Lung (tissue), 12 donors: ENCODE data around the gene TCHH. TPM values are rescaled to one million over a fixed set of nuclear protein-coding genes. Genes with fewer than 3 reads are reported as not detected.
"Not testable (repeated sequence)": the region's sequence is repeated elsewhere in the genome, so short reads cannot be mapped to it uniquely, and the experiment has no call there.

Experiments used
- ATAC-seq: fragments of 200-7000 bp; cut with Tn5 transposase; one replicate; pipeline ENCODE4 v1.9.1; 2020; ENCODE audit warnings: moderate number of reproducible peaks; ENCODE audit not compliant: insufficient read depth, low FRiP score
- DNase-seq, 3 donors: peaks; one replicate each; pipeline ENCODE4 v3.0.0-alpha.2; 2013 to 2017
- H3K27ac ChIP-seq, 2 donors: one replicate each; pipeline ENCODE4 v1.5.1; 2013; ENCODE audit warnings: mild to moderate bottlenecking in 2 of 2, moderate library complexity in 2 of 2, control low read depth in 1 of 2, inconsistent platforms in 1 of 2, low read depth in 1 of 2, low read length in 1 of 2
- H3K27me3 ChIP-seq, 3 donors: one replicate each; pipeline ENCODE4 v1.5.1; 2013; ENCODE audit warnings: low read length in 2 of 3; ENCODE audit not compliant: control insufficient read depth in 3 of 3, insufficient read depth in 3 of 3
- H3K36me3 ChIP-seq, 4 donors: one replicate each; pipeline ENCODE4 v1.5.1; 2013; ENCODE audit warnings: low read length in 4 of 4, mild to moderate bottlenecking in 1 of 4, moderate library complexity in 1 of 4; ENCODE audit not compliant: control insufficient read depth in 4 of 4, insufficient read depth in 4 of 4
- H3K4me1 ChIP-seq, 5 donors: one replicate each; pipeline ENCODE4 v1.5.1; 2013; ENCODE audit warnings: low read length in 5 of 5, mild to moderate bottlenecking in 2 of 5, moderate library complexity in 1 of 5; ENCODE audit not compliant: control insufficient read depth in 5 of 5, insufficient read depth in 5 of 5
- H3K4me3 ChIP-seq: one replicate; pipeline ENCODE4 v1.5.1; 2013; ENCODE audit warnings: mild to moderate bottlenecking, control low read depth, moderate library complexity
- H3K9ac ChIP-seq, 2 donors: one replicate each; pipeline ENCODE4 v1.5.1; 2013; ENCODE audit warnings: low read length in 2 of 2, control low read depth in 1 of 2; ENCODE audit not compliant: insufficient read depth in 1 of 2
- H3K9me3 ChIP-seq, 4 donors: one replicate each; pipeline ENCODE4 v1.5.1; 2013; ENCODE audit warnings: low read length in 3 of 4, mild to moderate bottlenecking in 1 of 4, moderate library complexity in 1 of 4; ENCODE audit not compliant: control insufficient read depth in 4 of 4, insufficient read depth in 3 of 4
- WGBS, 2 donors: extraction: QIAGEN DNeasy Blood & Tissue Kit; methylation state at CpG; one replicate each; pipeline ENCODE4 v1.1.7; 2013; 5-methylcytosine and 5-hydroxymethylcytosine counted together
- polyA plus RNA-seq, 2 donors: library from polyadenylated mRNA; stranded (reverse); fragments of 200-250 nt; gene quantifications; one replicate each; pipeline ENCODE4 v1.2.1, GENCODE V29; 2013
- total RNA-seq, 2 donors: library from RNA; depleted of rRNA in 1 of 2; stranded (reverse); fragments of >200 nt in 1 of 2; gene quantifications; one replicate each; pipeline ENCODE4 v1.2.1, GENCODE V29; 2014 to 2021
- TF ChIP-seq, protein P1 (sequence below): IDR thresholded peaks from 2 replicates; pipeline ENCODE4 v1.5.1; 2012; ENCODE audit warnings: mild to moderate bottlenecking; ENCODE audit errors: control extremely low read depth, extremely low read depth
- donor health status: control.
- donor health status: control.
- donor health status: Bipolar disorder and iron deficiency.
- donor health status: healthy.
- donor health status: DM: yes; HTN: yes; CAD: no.

The TCHH gene
- total and polyA plus RNA-seq, 4 donors, result 0.03 to 0.15 (median 0.04) TPM

DNA sequence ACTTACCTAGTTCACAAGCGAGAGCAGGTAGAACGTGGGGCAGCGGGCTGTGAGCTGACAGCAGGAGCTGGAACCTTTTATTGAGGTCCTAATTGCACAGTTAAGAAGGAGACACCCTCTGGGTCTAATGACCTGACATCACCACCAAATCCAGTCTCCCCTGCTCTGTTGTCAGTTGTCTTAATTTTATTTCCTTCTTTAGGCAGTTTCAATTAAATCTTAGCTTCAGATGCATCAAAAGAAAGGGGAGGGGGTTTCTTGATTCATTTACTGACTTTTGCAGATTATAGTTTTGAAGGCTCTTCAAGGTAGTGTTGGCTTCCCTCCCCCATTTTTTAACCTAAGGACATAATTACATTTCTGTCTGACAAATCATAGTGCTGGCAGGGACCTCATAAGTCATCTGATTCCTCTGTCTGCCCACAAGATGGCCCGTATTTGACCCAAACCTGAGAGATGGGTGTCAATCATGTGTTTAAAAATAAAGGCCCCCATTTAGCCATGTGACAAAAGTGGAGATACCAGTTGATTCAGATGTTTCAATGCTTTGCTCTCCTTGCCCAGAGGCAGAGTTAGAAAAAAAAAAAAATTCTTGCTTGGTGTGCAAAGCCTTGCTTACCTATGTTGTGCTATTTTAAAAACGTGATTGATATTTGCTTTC is 26.1 kb downstream of the TCHH start, which contains the start of gene TCHHL1:
Gene TCHHL1, minus strand, starts transcription at position 51 of the 661 bp plus-strand sequence. CDS start 921 bp downstream, outside the sequence.
- H3K27me3 ChIP-seq, result peaks cover 0 to 4% (median 0%) of the 10 kb centered on the region in 3 donors
- H3K36me3 ChIP-seq, result no peaks in the 10 kb centered on the region
- no peak within 1 kb of the TSS for H3K4me3 ChIP-seq
- no peak for ATAC-seq
- no peak within 1 kb of the TSS for H3K9ac ChIP-seq
- no peaks in the 10 kb centered on the region for H3K4me1 ChIP-seq
- H3K9me3 ChIP-seq, result peaks cover 0 to 7% (median under 1%) of the 10 kb centered on the region in 4 donors
- no peak within 1 kb of the TSS for H3K27ac ChIP-seq
- TF ChIP-seq, protein P1, sequence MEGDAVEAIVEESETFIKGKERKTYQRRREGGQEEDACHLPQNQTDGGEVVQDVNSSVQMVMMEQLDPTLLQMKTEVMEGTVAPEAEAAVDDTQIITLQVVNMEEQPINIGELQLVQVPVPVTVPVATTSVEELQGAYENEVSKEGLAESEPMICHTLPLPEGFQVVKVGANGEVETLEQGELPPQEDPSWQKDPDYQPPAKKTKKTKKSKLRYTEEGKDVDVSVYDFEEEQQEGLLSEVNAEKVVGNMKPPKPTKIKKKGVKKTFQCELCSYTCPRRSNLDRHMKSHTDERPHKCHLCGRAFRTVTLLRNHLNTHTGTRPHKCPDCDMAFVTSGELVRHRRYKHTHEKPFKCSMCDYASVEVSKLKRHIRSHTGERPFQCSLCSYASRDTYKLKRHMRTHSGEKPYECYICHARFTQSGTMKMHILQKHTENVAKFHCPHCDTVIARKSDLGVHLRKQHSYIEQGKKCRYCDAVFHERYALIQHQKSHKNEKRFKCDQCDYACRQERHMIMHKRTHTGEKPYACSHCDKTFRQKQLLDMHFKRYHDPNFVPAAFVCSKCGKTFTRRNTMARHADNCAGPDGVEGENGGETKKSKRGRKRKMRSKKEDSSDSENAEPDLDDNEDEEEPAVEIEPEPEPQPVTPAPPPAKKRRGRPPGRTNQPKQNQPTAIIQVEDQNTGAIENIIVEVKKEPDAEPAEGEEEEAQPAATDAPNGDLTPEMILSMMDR, result no peak
- whole genome bisulfite sequencing, 2 donors, result 80 to 81% methylated on average over 5 of the region's 5 CpGs
- no peak for DNase-seq

DNA sequence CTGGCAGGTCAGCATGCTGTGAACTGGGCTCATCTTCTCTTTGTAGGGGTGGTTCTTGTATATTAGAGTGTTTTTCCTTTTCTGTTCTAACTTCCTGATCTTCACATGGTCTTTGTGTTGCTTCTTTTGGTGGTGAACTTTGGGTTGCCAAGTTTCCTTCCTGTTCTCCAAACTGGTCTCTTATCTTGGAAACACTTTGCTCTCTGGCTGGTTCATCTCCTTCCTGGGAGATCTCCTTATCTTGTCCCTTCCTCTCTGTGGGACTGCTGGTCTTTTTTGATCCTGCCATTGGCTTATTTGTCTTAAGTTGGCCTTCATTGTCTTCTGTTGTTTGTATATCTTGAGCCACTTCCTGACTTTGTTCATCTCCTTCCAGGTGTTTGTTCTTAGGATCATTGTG is 28.5 kb downstream of the TCHH start:
- Histone ChIP-seq H3K4me1 (no peaks in the 10 kb centered on the region), H3K9me3 (peaks cover 0 to 2% (median 0%) of the 10 kb centered on the region in 4 donors), H3K36me3 (no peaks in the 10 kb centered on the region), H3K27me3 (peaks cover 0 to 4% (median 0%) of the 10 kb centered on the region in 3 donors), H3K27ac (no peak overlapping the region), H3K4me3 (no peak overlapping the region), H3K9ac (no peak overlapping the region)
- DNase-seq, result no peak
- ATAC-seq, result no peak
- TF ChIP-seq, protein P1, result no peak

DNA sequence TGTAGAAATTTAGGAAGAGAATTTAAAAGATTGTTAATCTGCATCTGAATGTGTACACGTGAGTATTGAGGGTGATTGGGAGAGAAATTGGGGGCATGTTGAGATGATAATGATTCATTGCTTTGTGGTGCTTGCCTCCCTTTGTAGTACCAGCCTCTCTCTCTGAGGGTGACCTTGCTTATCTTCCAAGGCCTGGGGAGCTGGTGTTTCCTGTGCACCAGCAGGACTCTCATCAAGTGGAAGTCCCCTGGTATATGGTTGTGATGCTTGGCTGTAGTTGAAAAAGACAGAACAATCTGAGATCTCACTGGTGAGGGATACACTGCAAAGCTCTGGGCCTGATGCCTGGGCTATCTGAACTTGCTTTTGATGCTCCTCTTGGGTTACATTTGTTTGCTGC is 30.4 kb downstream of the TCHH start:
- TF ChIP-seq, protein P1, result no peak
- Histone ChIP-seq H3K27me3 (peaks cover 0 to 4% (median 0%) of the 10 kb centered on the region in 3 donors), H3K9ac (no peak overlapping the region), H3K9me3 (peaks cover 0 to 2% (median 0%) of the 10 kb centered on the region in 4 donors), H3K36me3 (no peaks in the 10 kb centered on the region), H3K27ac (no peak overlapping the region), H3K4me1 (no peaks in the 10 kb centered on the region), H3K4me3 (no peak overlapping the region)
- WGBS, 2 donors, result 38 to 56% methylated on average over 1 of the region's 1 CpG
- no peak for ATAC-seq
- no peak for DNase-seq

DNA sequence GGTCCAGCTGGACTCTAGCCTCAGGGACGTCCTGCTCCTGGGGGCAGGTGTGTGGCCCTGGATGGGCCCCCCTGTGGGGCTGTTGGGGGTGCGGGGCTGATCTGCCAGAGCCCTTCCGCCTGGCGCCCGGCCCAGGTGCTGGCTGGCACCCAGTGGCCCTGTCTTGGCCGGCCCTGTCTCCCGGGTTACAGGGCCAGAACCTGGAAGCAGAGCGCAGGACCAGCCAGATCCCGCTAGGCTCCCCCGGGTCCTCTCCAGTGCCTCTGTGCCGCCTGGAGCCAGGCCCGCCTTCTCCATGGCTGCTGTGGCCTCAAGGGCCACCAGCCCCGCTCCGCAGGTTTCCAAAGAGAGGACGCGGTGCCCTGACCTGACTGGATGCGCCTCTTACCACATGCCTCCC is 34.2 kb downstream of the TCHH start:
- ATAC-seq, H3K27me3 ChIP-seq, H3K4me3 ChIP-seq, H3K27ac ChIP-seq, H3K9ac ChIP-seq, H3K36me3 ChIP-seq, DNase-seq, H3K9me3 ChIP-seq, H3K4me1 ChIP-seq: not testable (repeated sequence)
- 92 to 96% methylated on average over 11 to 17 of the region's 17 CpGs for WGBS, 2 donors

DNA sequence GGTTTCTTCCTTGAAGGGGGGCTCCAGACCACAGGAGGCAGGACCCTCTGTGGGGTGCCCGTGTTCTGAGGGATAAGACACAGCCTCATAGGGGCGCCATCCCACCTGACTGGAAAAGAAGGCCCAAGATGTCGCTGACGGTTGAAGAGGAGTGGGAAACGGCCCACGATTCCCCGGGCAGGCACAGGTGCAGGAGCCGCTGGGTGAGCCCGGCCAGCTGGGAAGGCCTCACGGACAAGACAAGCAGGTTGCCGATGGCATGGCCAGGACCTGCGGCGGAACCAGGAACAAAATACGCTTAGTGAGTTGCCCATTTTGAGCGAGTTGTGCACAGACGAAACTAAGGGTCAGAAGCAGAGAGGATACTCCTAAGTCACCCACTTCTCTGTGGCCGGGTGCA is 34.8 kb downstream of the TCHH start:
- not testable (repeated sequence) for ATAC-seq

More for the DNA sequence above, 34.8 kb downstream of the TCHH start:
- H3K4me1 ChIP-seq, H3K36me3 ChIP-seq, H3K9me3 ChIP-seq, H3K27me3 ChIP-seq, H3K4me3 ChIP-seq, H3K9ac ChIP-seq, H3K27ac ChIP-seq, DNase-seq: not testable (repeated sequence)
- 90 to 92% methylated on average over 17 of the region's 17 CpGs for WGBS, 2 donors
